Activated CD4-positive, alpha-beta memory T cell treated with anti-CD3 and anti-CD28 coated beads for 36 hours (primary cell): ENCODE results near the gene NR4A1. TPM values are rescaled to one million over a fixed set of nuclear protein-coding genes. Genes with fewer than 3 reads are reported as not detected.

ENCODE experiments used
- CTCF ChIA-PET: fragments of 350-600 bp; sonication (Branson Sonifier 250); formaldehyde crosslinking; loops from one replicate; lab custom pipeline; 2021; ENCODE audit warnings: antibody characterized with exemption, inconsistent platforms; lab: Charles Lee
- POLR2A ChIA-PET: fragments of 350-600 bp; sonication (Branson Sonifier 250); formaldehyde crosslinking; loops from one replicate; lab custom pipeline; 2021; ENCODE audit warnings: antibody characterized with exemption; lab: Charles Lee
- DNase-seq: peaks from one replicate; pipeline ENCODE4 v3.0.0-alpha.2; 2020
- H3K27ac Mint-ChIP-seq: one replicate; pipeline ENCODE4 v1.8.0; 2021; ENCODE audit warnings: mixed read lengths
- H3K27me3 Mint-ChIP-seq: one replicate; pipeline ENCODE4 v1.8.0; 2021; ENCODE audit warnings: mixed read lengths
- H3K36me3 Mint-ChIP-seq: one replicate; pipeline ENCODE4 v1.8.0; 2021; ENCODE audit warnings: mixed read lengths
- H3K4me1 Mint-ChIP-seq: one replicate; pipeline ENCODE4 v1.8.0; 2021; ENCODE audit warnings: low read depth, mixed read lengths
- H3K4me3 Mint-ChIP-seq: one replicate; pipeline ENCODE4 v1.8.0; 2021; ENCODE audit warnings: mild to moderate bottlenecking, mixed read lengths
- H3K9me3 Mint-ChIP-seq: one replicate; pipeline ENCODE4 v1.8.0; 2021; ENCODE audit warnings: mixed read lengths
- intact Hi-C: fragments of 100-400 bp; cut with micrococcal nuclease; formaldehyde crosslinking; loops from one replicate; pipeline ENCODE4 v1.15.1; 2023
- total RNA-seq, 2 experiments: library from RNA; stranded (reverse); gene quantifications; one replicate each; pipeline ENCODE4 v1.2.3, GENCODE V29; 2021

The NR4A1 gene
- total RNA-seq, 2 experiments from 2014 or later: 64.2 to 68.2 TPM

- Mint-ChIP-seq H3K27me3 (no peaks in the 10 kb centered on the region), H3K36me3 (peaks cover 1% of the 10 kb centered on the region), H3K9me3 (no peaks in the 10 kb centered on the region), H3K27ac (no peak overlapping the region), H3K4me1 (peaks cover 28% of the 10 kb centered on the region), H3K4me3 (no peak overlapping the region)
- POLR2A ChIA-PET: no interaction called here
- intact Hi-C loops: no loop called here
- CTCF ChIA-PET: interaction anchor here (0.7 to 15.8 kb wide), 2 partner anchors 17 to 73 kb away, joined by 3 to 261 read pairs; no protein-coding TSS in a partner anchor
- DNase-seq: no peak
Measured at GRCh38 chr12:52043386-52044212, 7.6 kb upstream of the NR4A1 start.

DNA sequence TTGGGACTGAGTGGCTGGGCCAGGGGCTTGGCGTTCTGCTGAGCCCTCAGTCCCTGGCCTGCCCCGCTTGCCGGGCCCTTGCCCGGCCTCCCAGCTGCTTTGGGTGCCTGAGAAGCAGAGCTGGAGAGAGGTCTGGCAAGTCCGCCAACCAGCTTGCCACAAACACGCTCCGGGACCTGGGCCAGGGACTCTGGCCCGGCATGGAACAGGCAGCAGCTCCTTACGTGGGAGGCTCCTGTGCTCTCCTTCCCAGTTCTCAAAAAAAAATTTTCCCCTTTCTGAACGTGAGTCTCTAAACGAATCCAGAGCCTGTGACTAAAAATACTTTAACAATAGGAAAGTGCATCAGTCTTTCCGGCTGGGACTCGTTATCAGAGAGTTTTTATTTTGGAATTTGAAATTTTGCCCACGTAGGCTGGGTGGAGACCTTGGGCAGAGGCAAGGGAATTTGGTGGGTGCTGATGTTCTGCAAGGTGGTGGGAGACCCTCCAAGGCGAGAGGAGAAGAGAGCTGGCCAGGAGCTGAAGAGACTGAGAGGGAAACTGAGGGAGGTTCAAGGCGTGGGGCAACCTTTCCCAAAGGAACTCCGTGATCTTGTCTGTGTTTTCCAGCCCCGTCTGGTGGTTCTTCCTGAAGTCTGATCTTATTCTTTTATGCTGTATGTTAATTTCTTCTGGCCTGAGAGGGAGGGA is 6.8 kb upstream of the NR4A1 start:
- ChIA-PET CTCF (interaction anchor here (15.8 kb wide), 1 partner anchor 18 kb away, joined by 261 read pairs; no protein-coding TSS in a partner anchor), POLR2A (no interaction called here)
- no peak overlapping the region for H3K4me3 Mint-ChIP-seq
- intact Hi-C loops: no loop called here
- peaks cover 27% of the 10 kb centered on the region for H3K4me1 Mint-ChIP-seq
- H3K36me3 Mint-ChIP-seq: peaks cover 1% of the 10 kb centered on the region
- H3K27ac Mint-ChIP-seq: no peak overlapping the region
- no peaks in the 10 kb centered on the region for H3K27me3 Mint-ChIP-seq
- no peaks in the 10 kb centered on the region for H3K9me3 Mint-ChIP-seq
- no peak for DNase-seq

- ChIA-PET CTCF (interaction anchor here (15.8 kb wide), 1 partner anchor 19 kb away, joined by 261 read pairs; no protein-coding TSS in a partner anchor), POLR2A (no interaction called here)
- Mint-ChIP-seq H3K4me3 (no peak overlapping the region), H3K27me3 (no peaks in the 10 kb centered on the region), H3K4me1 (peaks cover 29% of the 10 kb centered on the region), H3K27ac (no peak overlapping the region), H3K9me3 (no peaks in the 10 kb centered on the region), H3K36me3 (peaks cover 1% of the 10 kb centered on the region)
- DNase-seq: no peak
- intact Hi-C loops: no loop called here
Measured at GRCh38 chr12:52045794-52046199, 5.4 kb upstream of the NR4A1 start.

DNA sequence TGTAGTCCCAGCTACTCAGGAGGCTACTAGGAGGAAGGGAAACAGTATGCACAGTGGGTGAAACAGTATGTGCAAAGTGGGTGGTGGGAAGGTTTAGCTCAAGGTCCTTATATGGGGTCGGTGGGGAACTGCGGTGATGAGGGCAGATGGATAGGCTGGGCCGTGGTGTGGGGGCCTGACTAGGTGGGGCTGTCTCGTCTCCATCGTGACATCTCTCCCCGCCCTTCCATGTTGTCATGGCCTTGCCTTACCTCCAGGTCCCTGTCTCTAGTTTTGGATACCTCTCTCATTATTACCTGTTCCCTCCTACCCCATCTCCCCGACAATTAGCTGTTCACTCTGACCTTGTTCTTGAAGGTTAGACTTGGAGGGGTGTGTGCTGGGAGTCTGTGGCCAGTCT is 4.4 kb upstream of the NR4A1 start:
- Mint-ChIP-seq H3K4me1 (peaks cover 26% of the 10 kb centered on the region), H3K4me3 (no peak overlapping the region), H3K9me3 (no peaks in the 10 kb centered on the region), H3K27me3 (no peaks in the 10 kb centered on the region), H3K27ac (no peak overlapping the region), H3K36me3 (peaks cover 3% of the 10 kb centered on the region)
- POLR2A ChIA-PET: interaction anchor here (0.9 kb wide), 1 partner anchor 8 kb away, joined by 3 read pairs; no protein-coding TSS in a partner anchor
- no peak for DNase-seq
- intact Hi-C loops: no loop called here
- CTCF ChIA-PET: interaction anchor here (1.1 to 15.8 kb wide), 4 partner anchors 20 to 70 kb away, joined by 3 to 261 read pairs (median 4); partner anchors contain the start of gene ATG101

- no peaks in the 10 kb centered on the region for H3K9me3 Mint-ChIP-seq
- DNase-seq: no peak
- no peaks in the 10 kb centered on the region for H3K27me3 Mint-ChIP-seq
- peaks cover 5% of the 10 kb centered on the region for H3K36me3 Mint-ChIP-seq
- peak overlapping the region; percentile 87 for H3K27ac Mint-ChIP-seq
- peak overlapping the region; percentile 38 for H3K4me3 Mint-ChIP-seq
- POLR2A ChIA-PET: no interaction called here
- peaks cover 30% of the 10 kb centered on the region for H3K4me1 Mint-ChIP-seq
- CTCF ChIA-PET: interaction anchor here (15.8 kb wide), 1 partner anchor 23 kb away, joined by 261 read pairs; no protein-coding TSS in a partner anchor
- intact Hi-C loops: no loop called here
Measured at GRCh38 chr12:52049286-52049685, 2.0 kb upstream of the NR4A1 start.

DNA sequence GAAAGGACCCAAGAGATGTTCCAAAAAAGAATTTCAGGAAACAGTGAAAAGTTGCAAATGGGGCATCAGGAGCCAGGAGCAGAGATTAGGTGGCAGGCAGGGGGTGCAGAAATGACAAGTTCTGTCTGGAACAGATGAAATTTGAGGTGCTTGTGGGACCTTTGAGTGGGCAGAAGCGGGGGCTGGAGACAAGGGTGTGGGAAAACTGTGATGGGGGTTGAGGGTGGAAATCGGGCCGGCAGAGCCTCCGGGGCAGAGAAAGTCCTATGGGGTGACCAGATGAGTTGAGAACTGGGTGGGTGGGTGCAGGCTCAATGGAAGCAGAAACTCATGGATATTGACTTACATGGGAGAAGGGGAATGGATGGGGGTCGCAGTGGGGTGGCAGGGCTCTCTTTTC is 1.6 kb upstream of the NR4A1 start:
- Mint-ChIP-seq H3K27me3 (no peaks in the 10 kb centered on the region), H3K27ac (peak overlapping the region; percentile 87), H3K4me3 (peak overlapping the region; percentile 88), H3K36me3 (peaks cover 9% of the 10 kb centered on the region), H3K4me1 (peaks cover 30% of the 10 kb centered on the region), H3K9me3 (no peaks in the 10 kb centered on the region)
- no peak for DNase-seq
- ChIA-PET POLR2A (interaction anchor here (2.1 kb wide), 1 partner anchor 20 kb away, joined by 19 read pairs; the partner anchor contains the start of gene ATG101), CTCF (no interaction called here)
- intact Hi-C loops: no loop called here

DNA sequence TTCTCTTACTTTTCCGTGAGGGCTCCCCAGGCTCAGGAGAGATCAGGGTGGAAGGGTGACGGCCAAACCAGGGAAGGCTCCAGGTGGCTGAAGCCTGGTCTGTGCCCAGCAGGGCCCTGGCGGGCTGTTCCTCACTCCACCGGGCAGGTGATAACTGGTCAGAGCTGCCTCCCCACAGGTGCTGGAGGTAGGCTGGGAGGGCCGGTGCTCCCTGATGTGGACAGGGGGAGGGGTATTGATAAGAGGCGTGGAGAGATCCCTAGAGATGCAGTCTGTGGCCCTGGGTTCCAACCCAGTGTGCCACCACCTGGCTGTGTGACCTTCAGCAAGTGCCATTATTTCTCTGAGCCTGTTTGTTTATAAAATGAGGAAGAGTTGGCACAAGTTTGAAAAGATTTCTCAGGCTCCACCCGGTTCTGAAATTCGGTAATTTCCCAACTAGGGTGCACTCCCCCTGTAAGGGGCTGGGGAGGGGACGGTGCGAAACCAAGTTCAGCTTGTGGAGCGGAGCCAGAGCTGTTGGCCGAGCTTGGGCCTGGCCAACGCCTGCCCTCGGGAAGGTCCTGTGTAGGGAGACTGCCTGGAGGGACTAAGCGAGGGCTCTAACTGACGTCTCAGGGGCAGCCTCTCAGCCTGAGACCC is 1.0 kb upstream of the NR4A1 start:
- ChIA-PET CTCF (interaction anchor here (0.7 to 4.1 kb wide), 9 partner anchors 12 to 70 kb away, joined by 3 to 71 read pairs (median 8); partner anchors contain the start of gene ATG101), POLR2A (interaction anchor here (0.7 to 2.4 kb wide), 7 partner anchors 9 to 172 kb away, joined by 3 to 26 read pairs (median 6); partner anchors contain the start of gene ATG101)
- Mint-ChIP-seq H3K4me3 (peak overlapping the region; percentile 88), H3K9me3 (no peaks in the 10 kb centered on the region), H3K27me3 (no peaks in the 10 kb centered on the region), H3K36me3 (peaks cover 10% of the 10 kb centered on the region), H3K4me1 (peaks cover 30% of the 10 kb centered on the region), H3K27ac (peak overlapping the region; percentile 87)
- intact Hi-C loops: no loop called here
- no peak for DNase-seq

DNA sequence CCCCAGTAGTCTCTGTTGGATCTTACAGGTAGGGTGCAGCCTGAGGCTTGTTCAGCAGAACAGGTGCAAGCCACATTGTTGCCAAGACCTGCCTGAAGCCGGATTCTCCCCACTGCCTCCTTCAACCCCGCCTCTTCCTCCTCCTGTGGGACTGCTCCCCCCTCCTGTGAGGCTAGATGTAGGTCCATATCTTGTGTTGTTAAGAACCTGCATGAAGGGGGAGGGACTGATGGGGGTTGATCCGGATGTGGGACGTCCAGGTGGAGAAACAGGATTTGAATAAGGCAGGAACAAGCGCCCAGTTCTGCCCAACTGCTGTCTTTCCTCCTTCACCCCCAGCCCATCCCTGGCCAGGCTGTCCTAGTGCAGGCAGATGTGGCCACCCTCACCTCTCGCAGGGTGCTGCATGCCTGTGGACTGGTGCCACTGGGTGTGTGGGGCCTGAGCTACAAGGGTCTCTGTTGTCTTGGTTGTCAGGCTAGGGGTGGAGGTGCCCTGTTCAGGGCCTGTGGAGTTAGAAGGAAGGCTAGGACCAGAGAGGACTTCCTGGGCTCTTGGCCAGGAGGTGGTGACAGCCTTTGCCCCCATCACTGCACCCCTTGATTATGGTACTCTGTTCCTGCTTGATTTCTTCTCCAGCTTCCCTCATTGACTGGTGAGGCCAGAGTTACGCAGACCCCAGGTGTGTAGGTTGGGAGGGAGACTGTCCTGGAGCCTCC is 1.4 kb downstream of the NR4A1 start:
- no peaks in the 10 kb centered on the region for H3K9me3 Mint-ChIP-seq
- intact Hi-C loops: no loop called here
- peak; percentile 43 for DNase-seq
- H3K4me1 Mint-ChIP-seq: peaks cover 27% of the 10 kb centered on the region
- no peaks in the 10 kb centered on the region for H3K27me3 Mint-ChIP-seq
- H3K36me3 Mint-ChIP-seq: peaks cover 23% of the 10 kb centered on the region
- peak overlapping the region; percentile 91 for H3K27ac Mint-ChIP-seq
- ChIA-PET POLR2A (interaction anchor here (2.4 kb wide), 1 partner anchor 15 kb away, joined by 26 read pairs; no protein-coding TSS in a partner anchor), CTCF (interaction anchor here (1.4 to 4.1 kb wide), 4 partner anchors 9 to 27 kb away, joined by 5 to 71 read pairs (median 20); partner anchors contain the start of gene ATG101)
- peak overlapping the region; percentile 88 for H3K4me3 Mint-ChIP-seq

DNA sequence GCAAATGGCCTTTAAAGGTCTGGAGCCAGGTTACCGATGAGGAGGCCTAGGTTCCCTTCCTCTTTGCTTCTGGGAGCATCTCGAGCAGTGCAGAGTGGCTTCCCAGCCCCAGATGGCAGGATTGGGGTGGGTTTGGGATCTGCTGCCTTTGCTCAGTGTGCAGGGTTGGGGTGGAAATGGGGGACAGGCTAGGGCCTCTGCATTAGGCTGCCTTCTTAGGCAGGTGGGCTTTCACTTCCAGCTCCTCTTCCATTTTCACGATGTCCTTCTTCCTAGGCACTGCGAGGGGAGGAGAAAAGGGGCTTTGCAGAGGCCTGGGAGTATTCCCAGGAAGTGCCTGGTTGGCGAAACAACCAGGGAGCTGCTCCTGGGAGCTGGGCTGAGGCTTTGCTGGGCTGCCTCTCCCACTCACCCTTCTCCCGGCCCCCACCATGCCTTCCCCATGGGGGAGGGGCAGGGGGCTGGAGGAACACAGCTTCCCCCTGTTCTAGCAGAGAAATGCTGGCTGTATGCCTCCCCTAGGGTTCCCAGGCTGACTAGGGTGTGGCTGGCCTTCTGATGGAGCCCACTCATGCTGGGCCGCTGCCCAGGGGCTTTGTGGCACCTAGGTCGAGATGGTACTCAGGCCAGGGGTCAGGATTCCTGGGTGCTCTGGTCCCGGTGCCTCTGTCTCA is 2.4 kb downstream of the NR4A1 start:
- peaks cover 27% of the 10 kb centered on the region for H3K4me1 Mint-ChIP-seq
- peaks cover 28% of the 10 kb centered on the region for H3K36me3 Mint-ChIP-seq
- intact Hi-C loops: no loop called here
- peak overlapping the region; percentile 88 for H3K4me3 Mint-ChIP-seq
- ChIA-PET CTCF (interaction anchor here (4.1 kb wide), 2 partner anchors 16 to 28 kb away, joined by 35 to 71 read pairs; partner anchors contain the start of gene ATG101), POLR2A (no interaction called here)
- H3K9me3 Mint-ChIP-seq: no peaks in the 10 kb centered on the region
- H3K27ac Mint-ChIP-seq: no peak overlapping the region
- no peaks in the 10 kb centered on the region for H3K27me3 Mint-ChIP-seq
- DNase-seq: no peak

- ChIA-PET POLR2A (no interaction called here), CTCF (interaction anchor here (0.8 to 4.1 kb wide), 5 partner anchors 16 to 31 kb away, joined by 3 to 71 read pairs (median 7); partner anchors contain the start of gene ATG101)
- Mint-ChIP-seq H3K9me3 (no peaks in the 10 kb centered on the region), H3K27ac (no peak overlapping the region), H3K4me3 (no peak overlapping the region), H3K27me3 (no peaks in the 10 kb centered on the region), H3K4me1 (peaks cover 24% of the 10 kb centered on the region), H3K36me3 (peaks cover 31% of the 10 kb centered on the region)
- intact Hi-C loops: no loop called here
- DNase-seq: no peak
Measured at GRCh38 chr12:52054231-52054832, 3.1 kb downstream of the NR4A1 start.
